PC-3 (cell line): ENCODE data around the gene BICD2. TPM values are rescaled to one million over a fixed set of nuclear protein-coding genes. Genes with fewer than 3 reads are reported as not detected.

Source experiments
- ATAC-seq: fragments of 200-7000 bp; cut with Tn5 transposase; 2 replicates; pipeline ENCODE4 v1.9.1; 2020; ENCODE audit warnings: mild to moderate bottlenecking, moderate library complexity
- BruUV-seq: library from RNA; stranded (reverse); fragments of 400-500 nt; replicated peaks from 2 replicates; lab custom pipeline; 2021; lab: Mats Ljungman, UMichigan
- CTCF ChIA-PET: fragments of 300-600 bp; sonication (Branson Sonifier 250); formaldehyde crosslinking; loops from one replicate; lab custom pipeline; 2022; ENCODE audit warnings: antibody characterized with exemption; lab: Charles Lee
- POLR2A ChIA-PET: fragments of 300-600 bp; sonication (Branson Sonifier 250); formaldehyde crosslinking; loops from one replicate; lab custom pipeline; 2022; ENCODE audit warnings: antibody characterized with exemption; ENCODE audit not compliant: unreplicated experiment; lab: Charles Lee
- DNase-seq: peaks from one replicate; pipeline ENCODE4 v3.0.0-alpha.2; 2015
- H2AFZ ChIP-seq: fragments of 300-600 bp; sonication (generic); 2 replicates; pipeline ENCODE4 v1.6.0; 2016; ENCODE audit warnings: antibody characterized with exemption, low read length
- H3F3A ChIP-seq: fragments of 300-600 bp; sonication (generic); one replicate; pipeline ENCODE4 v1.6.0; 2017; ENCODE audit warnings: antibody characterized with exemption, low read length, control low read depth, mild to moderate bottlenecking; ENCODE audit not compliant: unreplicated experiment
- H3K27ac ChIP-seq: fragments of 300-600 bp; sonication (generic); 2 replicates; pipeline ENCODE4 v1.5.1; 2016; ENCODE audit warnings: mild to moderate bottlenecking, low read length
- H3K27me3 ChIP-seq: fragments of 300-600 bp; sonication (generic); 2 replicates; pipeline ENCODE4 v1.6.1; 2016; ENCODE audit warnings: low read length, mixed read lengths
- H3K36me3 ChIP-seq: fragments of 300-600 bp; sonication (generic); 2 replicates; pipeline ENCODE4 v1.6.1; 2016; ENCODE audit warnings: low read depth, mixed run types, low read length, mixed read lengths
- H3K4me1 ChIP-seq: fragments of 300-600 bp; sonication (generic); 2 replicates; pipeline ENCODE4 v1.5.1; 2016; ENCODE audit warnings: low read length; ENCODE audit not compliant: insufficient read depth
- H3K4me2 ChIP-seq: fragments of 300-600 bp; sonication (generic); 2 replicates; pipeline ENCODE4 v1.6.0; 2016; ENCODE audit warnings: low read length
- H3K4me3 ChIP-seq: fragments of 300-600 bp; sonication (generic); 2 replicates; pipeline ENCODE4 v1.5.1; 2016; ENCODE audit warnings: mild to moderate bottlenecking, low read length, mixed read lengths
- H3K79me2 ChIP-seq: fragments of 300-600 bp; sonication (generic); 2 replicates; pipeline ENCODE4 v1.6.1; 2017; ENCODE audit warnings: low read length, mixed read lengths
- H3K9ac ChIP-seq: fragments of 300-600 bp; sonication (generic); 2 replicates; pipeline ENCODE4 v1.6.0; 2016; ENCODE audit warnings: mild to moderate bottlenecking, low read length
- H3K9me2 ChIP-seq: fragments of 300-600 bp; sonication (generic); replicated peaks from 2 replicates; pipeline ENCODE4 v1.6.1; 2016; ENCODE audit warnings: mixed run types, low read length, mixed read lengths
- H3K9me3 ChIP-seq: fragments of 300-600 bp; sonication (generic); 2 replicates; pipeline ENCODE4 v1.6.1; 2016; ENCODE audit warnings: low read length, mixed read lengths
- H4K20me1 ChIP-seq: fragments of 300-600 bp; sonication (generic); 2 replicates; pipeline ENCODE4 v1.6.1; 2016; ENCODE audit warnings: low read length, mixed read lengths
- EZH2 ChIP-seq: fragments of 300-600 bp; sonication (generic); IDR thresholded peaks from one replicate; pipeline ENCODE4 v1.6.1; 2017; ENCODE audit warnings: antibody characterized with exemption, mild to moderate bottlenecking, low read length; ENCODE audit not compliant: unreplicated experiment
- EZH2phosphoT487 ChIP-seq: fragments of 300-600 bp; sonication (generic); IDR thresholded peaks from 2 replicates; pipeline ENCODE4 v1.6.1; 2018; ENCODE audit warnings: mild to moderate bottlenecking, antibody characterized with exemption, low read length, borderline replicate concordance
- intact Hi-C: fragments of 100-400 bp; cut with micrococcal nuclease; formaldehyde crosslinking; loops from 2 replicates; pipeline ENCODE4 v1.9.0; 2023
- total RNA-seq: library from RNA; depleted of rRNA; stranded (reverse); fragments of >200 nt; gene quantifications from 2 replicates; pipeline ENCODE4 v1.2.3, GENCODE V29; 2014
- TF ChIP-seq, protein P1 (sequence below): fragments of 300-600 bp; sonication (generic); conservative IDR thresholded peaks from 2 replicates; pipeline ENCODE4 v1.5.1; 2017; ENCODE audit warnings: antibody characterized with exemption, low read depth, mild to moderate bottlenecking, low read length

BICD2 gene
- total RNA-seq, 1 experiment from 2014 or later, result 26.3 TPM

DNA sequence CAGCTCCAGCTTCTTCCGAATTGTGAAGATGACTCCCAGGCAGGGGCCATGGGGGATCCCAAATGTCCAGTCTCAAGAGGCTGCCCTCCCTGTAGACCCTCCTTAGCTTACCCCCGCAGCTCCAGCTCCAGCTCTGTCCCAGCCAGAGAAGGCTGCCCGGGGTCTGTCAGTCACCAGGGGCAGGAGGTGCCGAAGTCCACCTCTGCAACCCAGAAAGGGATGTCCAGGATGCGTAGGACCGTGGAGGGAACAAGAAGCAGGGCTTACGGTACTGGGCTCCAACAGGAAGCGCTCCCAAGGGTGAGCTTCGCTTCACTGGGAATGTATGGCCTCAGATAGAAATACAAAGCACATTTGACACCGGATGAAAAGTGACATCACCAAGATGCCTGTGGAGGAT, 100.7 kb downstream of the BICD2 start:
- Histone ChIP-seq H3K9me3 (no peaks in the 10 kb centered on the region), H4K20me1 (peaks cover 7% of the 10 kb centered on the region; the same call in 1 of the 2 replicates), H3K9ac (no peak overlapping the region), H3K4me2 (no peak overlapping the region), H3K27ac (no peak overlapping the region), H3K27me3 (no peaks in the 10 kb centered on the region), H2AFZ (no peak overlapping the region), H3K4me1 (peaks cover 8% of the 10 kb centered on the region), H3F3A (no peaks in the 10 kb centered on the region), H3K79me2 (peaks cover 96% of the 10 kb centered on the region), H3K36me3 (peaks cover 4% of the 10 kb centered on the region; the same call in 1 of the 2 replicates), H3K4me3 (no peak overlapping the region), H3K9me2 (no peaks in the 10 kb centered on the region)
- CTCF ChIA-PET, result no interaction called here
- intact Hi-C loops, result no loop called here
- no TSS peak for BruUV-seq
- no peak for DNase-seq
- POLR2A ChIA-PET, result no interaction called here
- TF ChIP-seq, protein P1, sequence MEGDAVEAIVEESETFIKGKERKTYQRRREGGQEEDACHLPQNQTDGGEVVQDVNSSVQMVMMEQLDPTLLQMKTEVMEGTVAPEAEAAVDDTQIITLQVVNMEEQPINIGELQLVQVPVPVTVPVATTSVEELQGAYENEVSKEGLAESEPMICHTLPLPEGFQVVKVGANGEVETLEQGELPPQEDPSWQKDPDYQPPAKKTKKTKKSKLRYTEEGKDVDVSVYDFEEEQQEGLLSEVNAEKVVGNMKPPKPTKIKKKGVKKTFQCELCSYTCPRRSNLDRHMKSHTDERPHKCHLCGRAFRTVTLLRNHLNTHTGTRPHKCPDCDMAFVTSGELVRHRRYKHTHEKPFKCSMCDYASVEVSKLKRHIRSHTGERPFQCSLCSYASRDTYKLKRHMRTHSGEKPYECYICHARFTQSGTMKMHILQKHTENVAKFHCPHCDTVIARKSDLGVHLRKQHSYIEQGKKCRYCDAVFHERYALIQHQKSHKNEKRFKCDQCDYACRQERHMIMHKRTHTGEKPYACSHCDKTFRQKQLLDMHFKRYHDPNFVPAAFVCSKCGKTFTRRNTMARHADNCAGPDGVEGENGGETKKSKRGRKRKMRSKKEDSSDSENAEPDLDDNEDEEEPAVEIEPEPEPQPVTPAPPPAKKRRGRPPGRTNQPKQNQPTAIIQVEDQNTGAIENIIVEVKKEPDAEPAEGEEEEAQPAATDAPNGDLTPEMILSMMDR, result no peak
- TF ChIP-seq EZH2phosphoT487 (no peak), EZH2 (no peak)
- ATAC-seq, result no peak

DNA sequence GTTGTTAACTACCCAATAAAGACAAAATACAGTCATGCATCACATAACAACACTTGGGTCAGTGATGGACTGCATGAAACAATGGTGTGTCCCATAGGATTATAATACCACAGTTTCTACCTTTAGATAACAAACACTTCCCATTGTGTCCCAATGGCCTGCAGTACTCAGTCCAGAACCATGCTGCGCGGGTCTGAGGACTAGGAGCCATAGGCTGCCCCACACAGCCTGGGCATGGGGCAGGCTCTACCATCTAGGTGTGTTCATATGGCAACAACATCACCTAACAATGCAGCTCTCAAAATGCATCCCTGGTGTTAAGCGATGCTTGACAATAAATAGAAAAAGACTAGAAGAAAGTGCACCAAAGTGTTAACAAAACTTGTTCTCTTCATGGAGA, 101.5 kb downstream of the BICD2 start:
- ATAC-seq (no peak), DNase-seq (no peak)
- intact Hi-C loops, result no loop called here
- no peaks in the 10 kb centered on the region for H3F3A ChIP-seq
- peaks cover 96% of the 10 kb centered on the region for H3K79me2 ChIP-seq
- H3K9me2 ChIP-seq, result no peaks in the 10 kb centered on the region
- H3K4me2 ChIP-seq, result no peak overlapping the region
- no TSS peak for BruUV-seq
- H3K4me3 ChIP-seq, result no peak overlapping the region
- no peaks in the 10 kb centered on the region for H3K9me3 ChIP-seq
- no peak overlapping the region for H3K27ac ChIP-seq
- no peak overlapping the region for H2AFZ ChIP-seq
- no peak for TF ChIP-seq EZH2
- no peak for TF ChIP-seq EZH2phosphoT487
- TF ChIP-seq, protein P1, result no peak
- H3K9ac ChIP-seq, result no peak overlapping the region
- peaks cover 7% of the 10 kb centered on the region; the same call in 1 of the 2 replicates for H4K20me1 ChIP-seq
- H3K36me3 ChIP-seq, result peaks cover 11% of the 10 kb centered on the region; the same call in 1 of the 2 replicates
- H3K4me1 ChIP-seq, result no peaks in the 10 kb centered on the region
- H3K27me3 ChIP-seq, result no peaks in the 10 kb centered on the region
- CTCF ChIA-PET, result no interaction called here
- POLR2A ChIA-PET, result no interaction called here

DNA sequence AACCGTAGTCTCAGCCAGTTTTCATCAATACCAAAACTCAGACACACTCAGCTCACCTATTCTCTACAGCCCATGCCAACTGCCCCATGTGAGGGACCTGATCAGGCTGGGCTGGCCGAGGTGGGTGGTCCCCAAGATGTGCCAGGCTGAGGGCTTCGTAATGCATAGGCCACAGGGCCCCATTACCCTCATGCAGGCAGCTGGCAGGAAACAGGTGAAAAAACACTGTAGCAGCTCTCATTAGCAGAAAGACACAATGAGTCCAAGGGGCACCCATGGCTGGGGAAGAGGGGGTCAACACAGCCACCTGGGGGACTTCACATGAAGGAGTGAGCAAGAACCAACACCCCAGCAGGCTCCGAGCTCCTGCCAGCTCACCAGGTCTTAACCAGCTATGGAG, 102.9 kb downstream of the BICD2 start:
- CTCF ChIA-PET, result no interaction called here
- BruUV-seq, result no TSS peak
- Histone ChIP-seq H3K27me3 (no peaks in the 10 kb centered on the region), H3K4me3 (no peak overlapping the region), H2AFZ (no peak overlapping the region), H3K9me3 (no peaks in the 10 kb centered on the region), H3K36me3 (peaks cover 14% of the 10 kb centered on the region; the same call in 1 of the 2 replicates), H3K4me2 (no peak overlapping the region), H3K4me1 (no peaks in the 10 kb centered on the region), H3K27ac (no peak overlapping the region), H3F3A (no peaks in the 10 kb centered on the region), H3K9me2 (no peaks in the 10 kb centered on the region), H3K9ac (no peak overlapping the region), H4K20me1 (peaks cover 7% of the 10 kb centered on the region; the same call in 1 of the 2 replicates), H3K79me2 (peaks cover 83% of the 10 kb centered on the region)
- ATAC-seq (no peak), DNase-seq (no peak)
- POLR2A ChIA-PET, result no interaction called here
- TF ChIP-seq EZH2 (no peak), EZH2phosphoT487 (no peak)
- TF ChIP-seq, protein P1, result no peak
- intact Hi-C loops, result no loop called here
